Ascending aorta (tissue), 2 donors: ENCODE measurements around the gene BMPR1A. TPM values are rescaled to one million over a fixed set of nuclear protein-coding genes. Genes with fewer than 3 reads are reported as not detected.

Experiments
- DNase-seq, 2 donors: peaks; one replicate each; pipeline ENCODE4 v3.0.0-alpha.2; 2019; ENCODE audit warnings: low spot score in 2 of 2
- H3K27ac ChIP-seq, 2 donors: fragments of 200-600 bp; sonication (generic); one replicate each; pipeline ENCODE4 v1.5.1; 2016 to 2017; ENCODE audit warnings: mild to moderate bottlenecking in 1 of 2
- H3K27me3 ChIP-seq: fragments of 200-600 bp; sonication (generic); one replicate; pipeline ENCODE4 v1.5.1; 2017
- H3K36me3 ChIP-seq, 2 donors: fragments of 200-600 bp; sonication (generic); one replicate each; pipeline ENCODE4 v1.5.1; 2016
- H3K4me1 ChIP-seq, 2 donors: fragments of 200-600 bp; sonication (generic); one replicate each; pipeline ENCODE4 v1.5.1; 2016 to 2017; ENCODE audit warnings: mild to moderate bottlenecking in 1 of 2
- H3K4me3 ChIP-seq, 2 donors: fragments of 200-600 bp; sonication (generic); one replicate each; pipeline ENCODE4 v1.5.1; 2016 to 2017; ENCODE audit warnings: mild to moderate bottlenecking in 1 of 2
- H3K9me3 ChIP-seq, 2 donors: fragments of 200-600 bp; sonication (generic); one replicate each; pipeline ENCODE4 v1.5.1; 2016
- intact Hi-C: fragments of 100-400 bp; cut with DNase I; formaldehyde crosslinking; loops from one replicate; pipeline ENCODE4 v1.15.1; 2023
- total RNA-seq: library from RNA; depleted of rRNA; stranded (reverse); fragments of >200 nt; gene quantifications from one replicate; pipeline ENCODE4 v1.1.0, GENCODE V29; 2016
- TF ChIP-seq, protein P1 (sequence below), 3 experiments: fragments of 200-600 bp in 2 of 3; fragments of 450-650 bp in 1 of 3; sonication (generic) in 2 of 3; IDR thresholded peaks; one replicate each; pipeline ENCODE4 v1.5.1; 2016 to 2019; ENCODE audit warnings: antibody characterized with exemption in 3 of 3, mild to moderate bottlenecking in 1 of 3, moderate library complexity in 1 of 3

BMPR1A gene
- total RNA-seq, 1 donor from 2014 or later: 12.9 TPM

DNA sequence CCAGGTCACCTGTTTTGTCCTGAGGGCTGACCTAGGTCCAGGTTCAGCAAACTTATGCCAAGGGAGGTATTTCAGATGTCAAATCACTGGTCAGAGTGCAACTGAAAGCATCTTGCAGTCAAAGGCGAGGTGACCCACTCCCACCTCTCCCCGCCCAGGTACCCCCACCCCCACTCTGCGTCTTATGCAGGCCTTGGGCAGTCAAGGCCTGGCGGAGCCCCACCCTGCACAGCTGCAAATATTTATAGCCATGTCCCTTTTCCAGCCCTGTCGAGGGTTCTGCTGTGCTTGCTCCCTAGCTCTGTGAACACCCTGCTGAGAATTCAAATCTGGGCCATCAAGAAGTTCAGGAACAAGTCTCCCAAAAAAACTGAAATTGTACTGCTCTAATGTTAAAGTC, 40.6 kb upstream of the BMPR1A start:
- Histone ChIP-seq H3K4me3 (no peak overlapping the region), H3K27ac (no peak overlapping the region), H3K27me3 (no peaks in the 10 kb centered on the region), H3K4me1 (peaks cover 0 to 6% of the 10 kb centered on the region in 2 donors), H3K36me3 (peaks cover 14 to 36% of the 10 kb centered on the region in 2 donors), H3K9me3 (no peaks in the 10 kb centered on the region)
- intact Hi-C loops: no loop called here
- no peak for DNase-seq
- TF ChIP-seq, protein P1, sequence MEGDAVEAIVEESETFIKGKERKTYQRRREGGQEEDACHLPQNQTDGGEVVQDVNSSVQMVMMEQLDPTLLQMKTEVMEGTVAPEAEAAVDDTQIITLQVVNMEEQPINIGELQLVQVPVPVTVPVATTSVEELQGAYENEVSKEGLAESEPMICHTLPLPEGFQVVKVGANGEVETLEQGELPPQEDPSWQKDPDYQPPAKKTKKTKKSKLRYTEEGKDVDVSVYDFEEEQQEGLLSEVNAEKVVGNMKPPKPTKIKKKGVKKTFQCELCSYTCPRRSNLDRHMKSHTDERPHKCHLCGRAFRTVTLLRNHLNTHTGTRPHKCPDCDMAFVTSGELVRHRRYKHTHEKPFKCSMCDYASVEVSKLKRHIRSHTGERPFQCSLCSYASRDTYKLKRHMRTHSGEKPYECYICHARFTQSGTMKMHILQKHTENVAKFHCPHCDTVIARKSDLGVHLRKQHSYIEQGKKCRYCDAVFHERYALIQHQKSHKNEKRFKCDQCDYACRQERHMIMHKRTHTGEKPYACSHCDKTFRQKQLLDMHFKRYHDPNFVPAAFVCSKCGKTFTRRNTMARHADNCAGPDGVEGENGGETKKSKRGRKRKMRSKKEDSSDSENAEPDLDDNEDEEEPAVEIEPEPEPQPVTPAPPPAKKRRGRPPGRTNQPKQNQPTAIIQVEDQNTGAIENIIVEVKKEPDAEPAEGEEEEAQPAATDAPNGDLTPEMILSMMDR (IDR thresholded peaks at IDR 0.05): no peak

DNA sequence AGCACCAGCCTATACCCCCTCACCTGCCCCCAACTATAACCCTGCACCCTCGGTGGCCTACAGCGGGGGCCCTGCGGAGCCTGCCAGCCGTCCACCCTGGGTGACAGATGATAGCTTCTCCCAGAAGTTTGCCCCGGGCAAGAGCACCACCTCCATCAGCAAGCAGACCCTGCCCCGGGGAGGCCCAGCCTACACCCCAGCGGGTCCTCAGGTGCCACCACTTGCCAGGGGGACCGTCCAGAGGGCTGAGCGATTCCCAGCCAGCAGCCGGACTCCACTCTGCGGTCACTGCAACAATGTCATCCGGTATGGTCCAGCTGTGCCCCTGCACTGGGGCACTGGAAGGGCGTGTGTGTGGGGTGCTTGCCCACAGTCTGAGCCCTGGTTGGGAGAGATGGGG, 40.0 kb upstream of the BMPR1A start:
- Histone ChIP-seq H3K4me3 (no peak overlapping the region), H3K36me3 (peaks cover 14 to 40% of the 10 kb centered on the region in 2 donors), H3K27me3 (no peaks in the 10 kb centered on the region), H3K4me1 (peaks cover 0 to 5% of the 10 kb centered on the region in 2 donors), H3K27ac (no peak overlapping the region), H3K9me3 (no peaks in the 10 kb centered on the region)
- no peak for DNase-seq
- TF ChIP-seq, protein P1 (IDR thresholded peaks at IDR 0.05): no peak
- intact Hi-C loops: no loop called here

DNA sequence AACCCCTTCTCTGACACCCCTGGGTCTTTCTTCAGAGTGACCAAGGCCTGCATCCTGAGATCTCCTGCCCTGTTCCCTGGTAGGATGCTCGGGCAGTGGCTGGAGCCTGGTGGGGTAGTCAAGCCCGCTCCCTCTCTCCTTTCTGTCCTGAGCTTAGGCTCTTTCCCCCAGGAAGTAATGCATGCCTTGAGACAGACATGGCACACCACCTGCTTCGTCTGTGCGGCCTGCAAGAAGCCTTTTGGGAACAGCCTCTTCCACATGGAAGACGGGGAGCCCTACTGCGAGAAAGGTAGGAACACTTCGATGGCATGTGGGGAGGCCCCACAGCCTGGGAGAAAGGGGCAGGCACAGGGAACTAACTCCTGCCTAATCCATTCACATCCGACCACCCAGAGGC, 37.9 kb upstream of the BMPR1A start:
- DNase-seq: no peak
- TF ChIP-seq, protein P1 (IDR thresholded peaks at IDR 0.05): no peak
- intact Hi-C loops: no loop called here
- Histone ChIP-seq H3K36me3 (peaks cover 17 to 52% of the 10 kb centered on the region in 2 donors), H3K4me3 (no peak overlapping the region), H3K27ac (no peak overlapping the region), H3K4me1 (no peaks in the 10 kb centered on the region), H3K27me3 (no peaks in the 10 kb centered on the region), H3K9me3 (no peaks in the 10 kb centered on the region)

DNA sequence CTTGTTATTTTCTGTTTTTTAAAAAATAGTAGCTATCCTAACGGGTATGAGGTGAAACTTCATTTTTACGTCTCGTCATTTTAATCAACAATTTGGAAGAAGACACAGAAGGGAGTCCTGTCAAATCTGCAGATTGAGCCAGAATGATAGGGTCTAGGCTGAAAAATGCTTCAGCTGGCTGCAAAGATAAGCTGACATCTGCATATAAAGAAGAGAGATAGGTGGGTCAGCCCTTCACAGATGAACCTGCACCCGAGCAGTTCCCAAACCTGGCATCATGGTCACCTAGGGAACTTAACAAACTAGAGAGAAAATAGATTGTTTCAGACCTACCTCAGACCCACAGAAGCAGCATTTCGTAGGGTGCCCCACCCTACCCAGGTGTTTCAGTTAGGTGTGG, 35.2 kb upstream of the BMPR1A start:
- Histone ChIP-seq H3K36me3 (peaks cover 23 to 59% of the 10 kb centered on the region in 2 donors), H3K27me3 (no peaks in the 10 kb centered on the region), H3K27ac (no peak overlapping the region), H3K4me3 (no peak overlapping the region), H3K9me3 (no peaks in the 10 kb centered on the region), H3K4me1 (no peaks in the 10 kb centered on the region)
- no peak for DNase-seq
- TF ChIP-seq, protein P1 (IDR thresholded peaks at IDR 0.05): no peak
- intact Hi-C loops: no loop called here

DNA sequence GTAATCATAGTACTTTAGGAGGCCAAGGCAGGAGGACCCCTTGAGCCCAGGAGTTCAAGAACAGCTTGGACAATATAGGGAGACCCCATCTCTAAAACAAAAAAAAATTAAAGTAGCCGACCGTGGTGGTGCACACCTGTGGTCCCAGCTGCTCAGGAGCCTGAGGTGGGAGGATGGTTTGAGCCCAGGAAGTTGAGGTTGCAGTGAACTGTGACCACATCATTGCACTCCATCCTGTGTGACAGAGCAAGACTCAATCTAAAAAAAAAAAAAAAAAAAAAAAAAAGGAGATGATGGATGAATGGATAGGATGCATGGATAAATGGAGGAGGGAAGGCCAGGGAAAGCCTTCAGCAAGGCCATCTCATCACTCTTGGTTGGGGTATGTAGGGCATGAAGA, 33.4 kb upstream of the BMPR1A start:
- intact Hi-C loops: no loop called here
- Histone ChIP-seq H3K9me3 (no peaks in the 10 kb centered on the region), H3K4me1 (no peaks in the 10 kb centered on the region), H3K27me3 (no peaks in the 10 kb centered on the region), H3K36me3 (peaks cover 29 to 68% of the 10 kb centered on the region in 2 donors), H3K4me3 (no peak overlapping the region), H3K27ac (no peak overlapping the region)
- DNase-seq: no peak
- TF ChIP-seq, protein P1 (IDR thresholded peaks at IDR 0.05): no peak

DNA sequence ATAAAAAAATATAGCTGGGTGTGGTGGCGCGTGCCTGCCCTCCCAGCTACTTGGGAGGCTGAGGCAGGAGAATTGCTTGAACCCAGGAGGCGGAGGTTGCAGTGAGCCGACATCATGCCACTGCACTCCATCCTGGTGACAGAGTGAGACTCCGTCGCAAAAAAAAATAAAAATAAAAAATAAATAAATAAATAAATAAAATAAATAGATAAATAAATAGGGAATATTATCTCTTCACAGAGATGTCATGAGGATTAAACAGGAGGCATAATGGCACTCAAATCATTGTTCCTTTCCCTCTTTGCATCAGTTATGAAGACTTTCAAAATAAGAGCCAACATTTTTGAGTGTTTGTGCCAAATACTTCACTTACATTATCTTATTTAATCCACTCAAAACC, 32.0 kb upstream of the BMPR1A start:
- Histone ChIP-seq H3K27ac (no peak overlapping the region), H3K9me3 (no peaks in the 10 kb centered on the region), H3K4me3 (no peak overlapping the region), H3K36me3 (peaks cover 32 to 63% of the 10 kb centered on the region in 2 donors), H3K4me1 (no peaks in the 10 kb centered on the region), H3K27me3 (no peaks in the 10 kb centered on the region)
- intact Hi-C loops: no loop called here
- DNase-seq: no peak
- TF ChIP-seq, protein P1 (IDR thresholded peaks at IDR 0.05): no peak
